HG02840 (cell line): ENCODE measurements around the gene DNAJC5G.
"Not testable (repeated sequence)": the region's sequence is repeated elsewhere in the genome, so short reads cannot be mapped to it uniquely, and the experiment has no call there.

Experiments used
- ATAC-seq: cut with Tn5 transposase; IDR thresholded peaks from one replicate; pipeline ENCODE4 v1.9.1; 2021; ENCODE audit warnings: mild to moderate bottlenecking, moderate library complexity, moderate number of reproducible peaks; ENCODE audit not compliant: unreplicated experiment, low FRiP score

DNAJC5G gene

DNA sequence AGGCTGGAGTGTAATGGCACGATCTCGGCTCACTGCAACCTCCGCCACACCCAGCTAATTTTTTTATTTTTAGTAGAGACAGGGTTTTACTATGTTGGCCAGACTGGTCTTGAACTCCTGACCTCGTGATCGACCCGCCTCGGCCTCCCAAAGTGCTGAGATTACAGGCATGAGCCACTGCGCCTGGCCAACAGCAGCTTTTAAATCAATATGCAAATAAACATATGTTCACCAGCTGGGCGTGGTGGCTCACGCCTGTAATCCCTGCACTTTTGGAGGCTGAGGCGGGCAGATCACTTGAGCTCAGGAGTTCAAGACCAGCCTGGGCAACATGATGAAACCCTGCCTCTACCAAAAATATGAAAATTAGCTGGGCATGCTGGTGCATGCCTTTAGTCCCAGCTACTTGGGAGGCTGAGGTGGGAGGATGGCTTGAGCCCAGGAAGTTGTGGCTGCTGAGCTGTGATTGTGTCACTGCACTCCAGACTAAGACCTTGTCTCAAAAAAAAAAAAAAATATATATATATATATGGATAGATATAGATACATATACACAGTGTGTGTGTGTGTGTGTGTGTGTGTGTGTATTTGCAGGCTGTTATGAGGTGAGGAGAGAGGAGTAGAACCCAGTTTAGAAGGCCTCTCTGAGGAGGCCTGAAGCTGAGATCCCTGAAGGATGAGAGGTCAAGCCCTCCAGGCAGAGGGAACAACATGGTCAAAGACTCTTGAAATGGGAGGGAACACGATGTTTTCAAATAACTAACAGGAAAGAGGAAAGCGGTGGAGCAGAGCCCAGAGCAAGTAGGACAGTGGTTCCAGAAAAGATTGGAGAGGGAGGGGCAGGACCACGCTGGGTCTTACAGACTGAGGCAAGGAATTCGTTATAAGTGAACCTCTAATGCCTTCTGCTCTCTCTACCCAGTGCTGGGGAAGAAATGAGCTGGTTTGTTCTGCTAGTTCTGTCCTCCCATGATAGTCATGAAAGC, 2.4 kb upstream of the DNAJC5G start:
- not testable (repeated sequence) for ATAC-seq

GRCh38 chr2:27278010-27278409, 2.8 kb downstream of the DNAJC5G start:
- ATAC-seq, result no peak

DNA sequence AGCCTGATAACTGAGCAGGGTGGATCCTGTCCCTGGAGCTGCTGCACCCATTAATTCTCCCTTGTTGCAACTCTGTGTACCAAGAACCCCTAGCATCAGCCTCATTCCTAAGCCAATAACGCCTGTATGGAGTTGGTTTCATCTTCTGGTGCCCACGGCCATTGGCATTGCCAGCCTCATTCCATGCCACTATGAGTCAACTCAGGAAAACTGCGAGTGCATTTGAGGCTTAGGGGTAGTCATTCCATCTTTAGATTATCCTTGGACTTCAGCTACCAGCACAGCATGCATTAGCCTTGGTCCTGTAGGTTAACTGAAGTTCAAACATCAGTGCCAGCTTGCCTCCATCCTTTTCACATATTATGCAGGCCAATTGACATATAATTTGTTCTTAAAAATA, 5.6 kb downstream of the DNAJC5G start:
- ATAC-seq, result no peak

GRCh38 chr2:27281442-27281841, 6.2 kb downstream of the DNAJC5G start:
- ATAC-seq, result no peak

- ATAC-seq, result no peak
These were observed 6.8 kb downstream of the DNAJC5G start, which contains the start of gene TRIM54 for GRCh38 chr2:27281855-27282559. TRIM54 (plus strand) TSS chr2:27282429; CDS start chr2:27282732, 303 bp downstream.

DNA sequence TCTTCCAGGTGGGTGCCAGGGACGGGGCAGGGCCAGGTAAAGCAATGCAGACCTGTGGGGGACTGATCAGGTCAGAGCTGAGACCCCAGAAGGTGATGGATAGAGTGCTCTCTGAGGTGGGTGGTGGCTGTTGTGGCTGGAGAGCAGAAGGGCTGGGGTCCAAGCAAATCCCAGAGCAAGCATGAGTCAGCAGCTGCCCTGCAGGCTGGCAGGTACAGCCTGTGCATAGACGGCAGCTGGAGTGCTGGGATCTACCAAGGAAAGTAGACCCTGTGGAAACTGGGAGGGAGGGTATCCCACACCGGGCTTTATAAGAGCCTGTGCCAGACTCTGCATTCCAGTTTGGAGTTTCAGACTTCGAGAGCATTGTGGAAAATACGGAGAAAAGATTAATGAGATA, 7.7 kb downstream of the DNAJC5G start:
- ATAC-seq, result no peak

DNA sequence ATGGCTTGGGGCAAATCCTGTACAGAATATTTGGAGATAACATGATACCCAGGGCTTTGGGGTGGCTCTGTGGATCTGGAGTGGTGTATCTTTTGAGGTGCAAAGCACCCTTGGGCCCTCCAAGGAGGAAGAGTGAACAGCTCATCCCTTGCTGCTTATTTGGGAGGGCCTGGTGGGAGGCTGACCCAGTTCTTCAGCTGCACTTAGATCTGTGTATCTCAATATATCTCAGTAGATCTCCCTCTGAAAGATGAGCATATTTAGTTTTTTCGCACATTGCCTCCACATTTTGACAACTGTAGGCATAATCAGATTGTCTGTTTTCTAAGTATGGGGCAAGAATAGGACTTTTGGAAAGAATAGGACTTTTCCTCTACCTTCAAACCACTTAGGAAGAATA, 9.8 kb downstream of the DNAJC5G start:
- ATAC-seq, result no peak

DNA sequence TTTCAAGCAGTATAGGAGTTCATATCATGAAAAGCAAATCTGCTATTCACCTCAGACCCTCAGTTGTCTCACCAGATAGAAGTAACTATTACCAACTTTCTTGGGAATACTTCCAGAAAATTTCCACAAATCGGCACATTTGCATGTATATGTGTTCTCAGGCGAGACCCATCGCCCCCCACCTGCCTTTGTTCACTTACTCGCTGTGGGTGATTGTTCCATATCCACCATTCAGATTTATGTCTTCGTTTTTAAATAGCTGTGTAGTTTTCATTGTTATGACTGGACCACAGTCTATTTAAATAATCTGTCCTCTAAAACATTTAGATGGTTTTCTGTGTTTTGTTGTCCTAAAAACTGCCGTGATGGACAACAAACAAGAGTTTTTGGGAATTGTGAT, 10.2 kb downstream of the DNAJC5G start:
- ATAC-seq, result no peak

DNA sequence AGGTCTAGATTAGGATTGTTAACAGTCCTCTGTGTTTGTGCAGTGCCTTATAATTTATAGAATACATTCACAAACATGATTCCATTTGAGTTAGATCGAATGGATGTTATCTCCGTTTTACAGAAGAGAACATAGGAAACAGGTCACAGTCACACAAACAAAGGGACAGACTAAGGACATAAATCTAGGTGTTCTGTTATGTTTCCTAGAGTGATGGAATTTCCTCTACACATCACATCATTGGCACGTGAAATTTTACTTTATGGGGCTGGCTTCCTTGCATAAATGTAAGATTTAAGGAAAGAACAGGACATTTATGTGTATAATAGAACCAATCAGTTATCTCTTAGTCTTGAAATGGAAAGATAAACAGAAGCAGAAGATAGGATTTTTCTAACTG, 13.4 kb downstream of the DNAJC5G start:
- ATAC-seq, result no peak

- ATAC-seq, result no peak
These were observed 15.3 kb downstream of the DNAJC5G start for GRCh38 chr2:27290549-27290948.

- ATAC-seq, result no peak
These were observed 16.6 kb downstream of the DNAJC5G start for GRCh38 chr2:27291865-27292264.

- ATAC-seq, result no peak
These were observed 19.7 kb downstream of the DNAJC5G start for GRCh38 chr2:27294928-27295327.

DNA sequence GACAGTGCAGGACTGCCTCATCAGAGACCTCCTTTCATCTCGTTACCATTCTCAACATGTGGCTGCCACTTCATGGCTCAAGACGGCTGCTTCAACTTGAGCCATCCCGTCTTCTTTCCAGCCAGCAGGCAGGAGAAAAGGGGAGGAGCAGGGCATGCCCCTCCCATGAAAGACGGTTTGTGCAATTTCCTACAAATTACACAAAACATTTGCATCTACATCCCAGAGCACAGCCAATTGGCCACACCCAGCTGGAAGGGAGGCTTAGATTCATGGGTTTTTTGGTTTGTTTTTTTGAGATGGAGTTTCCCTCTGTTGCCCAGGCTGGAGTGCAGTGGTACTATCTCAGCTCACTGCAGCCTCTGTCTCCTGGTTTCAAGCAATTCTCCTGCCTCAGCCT, 21.2 kb downstream of the DNAJC5G start:
- no peak for ATAC-seq

GRCh38 chr2:27297195-27297594, 22.0 kb downstream of the DNAJC5G start:
- no peak for ATAC-seq

GRCh38 chr2:27298391-27299080, 23.3 kb downstream of the DNAJC5G start:
- no peak for ATAC-seq

DNA sequence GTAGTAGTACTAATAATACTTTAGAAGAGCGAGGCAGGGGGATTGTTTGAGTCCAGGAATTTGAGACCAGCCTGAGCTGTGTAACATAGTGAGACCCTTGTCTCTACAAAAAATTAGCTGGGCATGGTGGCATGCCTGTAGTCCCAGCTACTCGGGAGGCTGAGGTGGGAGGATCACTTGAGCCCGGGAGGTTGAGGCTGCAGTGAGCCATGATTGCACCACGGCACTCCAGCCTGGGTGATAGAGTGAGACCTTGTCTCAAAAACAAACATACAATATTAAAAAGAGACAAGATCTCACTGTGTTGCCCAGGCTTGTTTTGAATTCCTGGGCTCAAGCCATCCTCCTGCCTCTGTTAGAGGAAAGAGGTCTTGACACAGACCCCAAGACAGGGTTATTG, 25.4 kb downstream of the DNAJC5G start:
- not testable (repeated sequence) for ATAC-seq

DNA sequence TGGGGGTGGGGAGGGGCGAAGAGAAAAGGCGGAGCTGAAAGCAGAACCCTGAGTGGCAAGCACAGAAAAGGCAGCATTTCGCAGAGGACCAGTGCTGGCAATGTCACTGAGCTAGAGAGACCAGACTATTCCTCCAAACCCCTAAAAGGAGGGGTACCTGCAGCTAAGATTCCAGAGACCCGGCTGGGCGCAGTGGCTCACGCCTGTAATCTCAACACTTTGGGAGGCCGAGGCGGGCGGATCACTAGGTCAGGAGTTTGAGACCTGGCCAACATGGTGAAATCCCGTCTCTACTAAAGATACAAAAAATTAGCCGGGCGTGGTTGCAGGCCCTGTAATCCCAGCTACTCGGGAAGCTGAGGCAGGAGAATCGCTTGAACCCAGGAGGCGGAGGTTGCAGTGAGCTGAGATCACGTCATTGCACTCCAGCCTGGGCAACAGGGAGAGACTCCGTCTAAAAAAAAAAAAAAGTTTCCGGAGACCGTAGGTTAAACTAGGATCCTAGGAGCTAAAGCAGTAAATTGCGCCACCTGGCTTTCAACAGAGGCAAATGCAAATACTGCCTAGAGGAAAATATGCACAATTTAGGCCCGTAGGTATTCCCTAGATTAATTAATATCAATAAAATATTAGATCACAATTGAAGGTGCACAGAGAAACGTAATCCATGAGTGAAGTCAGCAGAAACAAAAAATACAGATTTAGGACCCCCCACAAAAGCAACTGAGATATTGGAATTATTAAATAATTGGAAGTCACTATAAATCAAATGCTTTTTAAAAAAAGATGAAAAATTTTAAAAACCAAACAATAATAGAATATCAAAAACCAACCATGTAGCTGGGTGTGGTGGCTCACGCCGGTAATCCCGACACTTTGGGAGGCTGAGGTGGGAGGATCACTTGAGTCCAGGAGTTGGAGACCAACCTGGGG, 28.1 kb downstream of the DNAJC5G start:
- no peak for ATAC-seq

DNA sequence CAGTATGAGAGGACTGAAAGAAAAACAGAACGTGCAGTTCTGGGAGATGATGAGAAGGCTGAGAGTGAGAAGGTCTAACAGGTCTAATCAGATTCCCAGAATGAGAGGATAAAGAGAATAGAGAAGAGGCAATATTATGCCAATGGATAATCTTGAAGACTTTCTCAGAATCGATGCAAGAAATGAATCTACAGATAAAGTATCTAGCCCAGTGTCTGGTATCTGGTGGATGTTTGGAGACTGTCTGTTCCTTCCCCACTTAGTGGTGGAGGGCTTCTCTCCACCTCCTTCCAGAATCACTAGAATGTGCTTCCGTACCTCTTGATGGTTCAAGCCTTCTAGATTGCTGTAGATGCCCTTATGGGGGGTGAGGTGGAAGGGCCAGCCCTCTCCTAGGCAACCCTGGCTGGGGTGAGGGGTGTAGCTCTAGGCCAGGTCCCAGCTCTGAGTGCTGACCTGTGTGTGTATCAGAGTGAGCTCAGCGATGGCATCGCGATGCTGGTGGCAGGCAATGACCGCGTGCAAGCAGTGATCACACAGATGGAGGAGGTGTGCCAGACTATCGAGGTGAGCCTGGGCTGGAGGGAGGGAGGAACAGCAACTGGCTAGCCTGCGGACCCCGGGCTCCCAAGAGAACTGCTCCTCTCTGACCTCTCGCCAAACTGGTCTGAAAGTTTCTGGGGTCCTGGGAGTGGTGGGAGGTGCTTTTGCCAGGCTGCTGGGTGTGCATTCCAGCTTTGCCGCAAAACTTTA, 29.4 kb downstream of the DNAJC5G start:
- ATAC-seq, result no peak

DNA sequence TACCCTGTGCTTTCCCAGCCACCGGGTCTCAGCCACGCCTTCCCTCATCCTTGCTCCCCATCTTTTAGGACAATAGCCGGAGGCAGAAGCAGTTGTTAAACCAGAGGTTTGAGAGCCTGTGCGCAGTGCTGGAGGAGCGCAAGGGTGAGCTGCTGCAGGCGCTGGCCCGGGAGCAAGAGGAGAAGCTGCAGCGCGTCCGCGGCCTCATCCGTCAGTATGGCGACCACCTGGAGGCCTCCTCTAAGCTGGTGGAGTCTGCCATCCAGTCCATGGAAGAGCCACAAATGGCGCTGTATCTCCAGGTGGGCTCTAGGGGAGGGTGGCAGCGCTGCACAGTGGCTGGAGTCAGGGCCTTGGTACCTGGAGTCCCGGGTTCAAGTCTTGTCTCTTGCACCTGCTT, 30.3 kb downstream of the DNAJC5G start:
- ATAC-seq, result no peak
